Astrocyte (in vitro differentiated cells and primary cell): ENCODE measurements around the gene C5. TPM values are rescaled to one million over a fixed set of nuclear protein-coding genes. Genes with fewer than 3 reads are reported as not detected.

Experiments used
- DNase-seq: peaks from one replicate; pipeline ENCODE4 v3.0.0-alpha.2; 2010; ENCODE audit warnings: low read depth
- FAIRE-seq: peaks from 2 replicates; lab custom pipeline; 2011; peaks lifted over from hg19 to GRCh38; lab: Jason Lieb, UNC
- H2AFZ ChIP-seq: 2 replicates; pipeline ENCODE4 v1.6.0; 2012; ENCODE audit warnings: low read depth, low read length, inconsistent platforms
- H3K27ac ChIP-seq: 2 replicates; pipeline ENCODE4 v1.5.1; 2011; ENCODE audit warnings: low read depth, low read length, inconsistent platforms
- H3K27me3 ChIP-seq: 2 replicates; pipeline ENCODE4 v1.6.0; 2011; ENCODE audit warnings: low read length, inconsistent platforms; ENCODE audit not compliant: insufficient read depth
- H3K36me3 ChIP-seq: 2 replicates; pipeline ENCODE4 v1.5.1; 2011; ENCODE audit warnings: low read length, inconsistent platforms; ENCODE audit not compliant: insufficient read depth
- H3K4me1 ChIP-seq: 2 replicates; pipeline ENCODE4 v1.5.1; 2011; ENCODE audit warnings: low read length, inconsistent platforms; ENCODE audit not compliant: insufficient read depth
- H3K4me2 ChIP-seq: 2 replicates; pipeline ENCODE4 v1.6.0; 2012; ENCODE audit warnings: low read length, inconsistent platforms
- H3K4me3 ChIP-seq: 2 replicates; pipeline ENCODE4 v1.5.1; 2011; ENCODE audit warnings: low read depth, mild to moderate bottlenecking, low read length, inconsistent platforms; ENCODE audit not compliant: insufficient read depth
- H3K79me2 ChIP-seq: 2 replicates; pipeline ENCODE4 v1.6.0; 2012; ENCODE audit warnings: mild to moderate bottlenecking, low read length, inconsistent platforms; ENCODE audit not compliant: insufficient read depth
- H3K9ac ChIP-seq: 2 replicates; pipeline ENCODE4 v1.6.0; 2012; ENCODE audit warnings: mild to moderate bottlenecking, low read length, inconsistent platforms
- H3K9me3 ChIP-seq: 2 replicates; pipeline ENCODE4 v1.5.1; 2012; ENCODE audit warnings: low read depth, mild to moderate bottlenecking, low read length, inconsistent platforms; ENCODE audit not compliant: insufficient read depth
- H4K20me1 ChIP-seq: 2 replicates; pipeline ENCODE4 v1.6.0; 2012; ENCODE audit warnings: low read length, inconsistent platforms; ENCODE audit not compliant: insufficient read depth
- H3K27ac Mint-ChIP-seq: one replicate; pipeline ENCODE4 v1.8.0; 2021; ENCODE audit warnings: mild to moderate bottlenecking, mixed read lengths; ENCODE audit not compliant: unreplicated experiment
- H3K27me3 Mint-ChIP-seq: one replicate; pipeline ENCODE4 v1.8.0; 2021; ENCODE audit warnings: low read depth, mixed read lengths; ENCODE audit not compliant: unreplicated experiment
- H3K36me3 Mint-ChIP-seq: one replicate; pipeline ENCODE4 v1.8.0; 2021; ENCODE audit warnings: low read depth, mixed read lengths; ENCODE audit not compliant: unreplicated experiment
- H3K4me1 Mint-ChIP-seq: one replicate; pipeline ENCODE4 v1.8.0; 2021; ENCODE audit warnings: low read depth, mixed read lengths; ENCODE audit not compliant: unreplicated experiment
- H3K4me3 Mint-ChIP-seq: one replicate; pipeline ENCODE4 v1.8.0; 2021; ENCODE audit warnings: mild to moderate bottlenecking, moderate library complexity, mixed read lengths; ENCODE audit not compliant: unreplicated experiment
- H3K9me3 Mint-ChIP-seq: one replicate; pipeline ENCODE4 v1.8.0; 2021; ENCODE audit warnings: mild to moderate bottlenecking, mixed read lengths; ENCODE audit not compliant: unreplicated experiment
- CTCF ChIP-seq: IDR thresholded peaks from 2 replicates; pipeline ENCODE4 v1.5.1; 2011; ENCODE audit warnings: low read depth, mild to moderate bottlenecking, inconsistent platforms, low read length, moderate library complexity; ENCODE audit not compliant: insufficient read depth
- EZH2 ChIP-seq: IDR thresholded peaks from 2 replicates; pipeline ENCODE4 v1.6.1; 2012; ENCODE audit warnings: mild to moderate bottlenecking, low read length, inconsistent platforms; ENCODE audit not compliant: insufficient read depth
- total RNA-seq: library from RNA; stranded (reverse); gene quantifications from 2 replicates; pipeline ENCODE4 v1.2.1, GENCODE V29; 2021

The C5 gene
- total RNA-seq, 1 donor from 2014 or later: 1.1 TPM

DNA sequence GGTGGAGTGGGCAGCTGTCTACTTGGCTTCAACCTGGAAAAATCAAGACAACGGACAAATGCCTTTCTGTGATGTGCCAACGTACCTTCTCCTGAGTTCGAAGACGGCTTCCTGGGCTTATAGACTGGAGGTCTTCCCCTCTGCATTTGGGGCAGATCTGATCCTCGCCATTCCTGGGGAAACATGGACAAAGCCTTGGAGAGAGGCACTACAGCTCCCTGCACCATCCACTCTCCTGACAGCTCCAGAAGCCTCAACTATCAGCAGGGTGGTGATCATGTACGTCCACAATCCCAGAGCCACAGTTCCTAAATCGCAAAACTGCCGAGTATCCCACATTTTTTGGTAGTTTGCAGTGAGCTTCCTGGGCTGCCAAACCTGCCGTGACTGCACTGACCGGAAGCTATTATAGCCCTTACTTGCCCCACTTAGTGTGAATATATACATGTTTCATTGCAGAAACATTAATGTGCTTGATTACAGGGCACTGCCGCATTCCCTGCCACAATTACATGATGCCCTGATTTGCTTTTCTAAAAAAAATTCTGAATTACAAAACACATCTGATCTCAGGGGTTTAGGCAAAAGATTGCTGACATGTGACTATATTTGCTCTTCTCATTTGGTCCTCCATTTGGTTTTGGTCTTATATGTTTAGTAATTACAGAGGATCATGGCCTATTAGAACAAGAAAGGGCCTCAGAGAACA is 126.3 kb downstream of the C5 start:
- Histone ChIP-seq H2AFZ (no peak overlapping the region), H3K36me3 (no peaks in the 10 kb centered on the region), H3K9ac (no peak overlapping the region), H4K20me1 (no peaks in the 10 kb centered on the region), H3K79me2 (no peaks in the 10 kb centered on the region), H3K27me3 (no peaks in the 10 kb centered on the region), H3K4me2 (no peak overlapping the region), H3K4me1 (peaks cover 30% of the 10 kb centered on the region), H3K9me3 (no peaks in the 10 kb centered on the region), H3K4me3 (no peak overlapping the region), H3K27ac (no peak overlapping the region)
- peaks cover 28% of the 10 kb centered on the region for H3K4me1 Mint-ChIP-seq
- H3K9me3 Mint-ChIP-seq: no peaks in the 10 kb centered on the region
- DNase-seq (no peak), FAIRE-seq (no peak)
- H3K27ac Mint-ChIP-seq: no peak overlapping the region
- H3K36me3 Mint-ChIP-seq: no peaks in the 10 kb centered on the region
- H3K27me3 Mint-ChIP-seq: no peaks in the 10 kb centered on the region
- no peak for TF ChIP-seq CTCF
- TF ChIP-seq EZH2: no peak
- no peak overlapping the region for H3K4me3 Mint-ChIP-seq

DNA sequence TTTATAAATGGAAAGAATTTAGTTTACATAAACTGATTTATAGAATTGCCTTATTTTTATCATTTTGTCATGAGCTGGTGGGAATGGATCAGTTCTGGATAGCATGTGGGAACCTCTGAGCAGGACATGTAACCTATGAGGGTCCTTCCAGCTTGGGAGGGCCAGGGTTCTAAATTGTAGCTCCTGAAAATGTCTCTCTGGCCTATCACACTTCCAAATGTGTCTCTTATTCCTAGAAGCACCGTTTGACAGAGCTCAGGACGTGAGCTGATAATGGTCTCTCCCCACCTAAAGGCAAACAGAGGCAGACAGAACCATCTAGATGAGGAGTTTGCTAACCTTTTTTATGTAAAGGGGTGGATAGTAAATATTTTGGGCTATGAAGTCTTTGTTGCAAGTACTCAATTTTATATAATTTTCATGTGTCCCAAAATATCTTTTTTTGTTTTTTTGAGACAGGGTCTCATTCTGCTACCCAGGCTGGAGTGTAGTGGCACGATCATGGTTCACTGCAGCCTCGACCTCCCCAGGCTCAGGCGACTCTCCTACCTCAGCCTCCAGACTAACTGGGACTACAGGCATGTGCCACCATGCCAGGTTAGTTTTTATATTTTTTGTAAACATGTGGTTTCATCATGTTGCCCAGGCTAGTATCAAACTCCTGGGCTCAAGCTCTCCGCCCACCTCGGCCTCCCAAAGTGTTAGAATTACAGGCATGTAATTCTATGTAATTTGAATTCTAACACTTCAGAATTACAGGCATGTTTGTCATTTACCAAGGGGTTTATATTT is 127.5 kb downstream of the C5 start:
- no peaks in the 10 kb centered on the region for H4K20me1 ChIP-seq
- H3K4me2 ChIP-seq: no peak overlapping the region
- H3K9me3 Mint-ChIP-seq: peaks cover 2% of the 10 kb centered on the region
- H3K27me3 Mint-ChIP-seq: no peaks in the 10 kb centered on the region
- no peak for TF ChIP-seq EZH2
- TF ChIP-seq CTCF: no peak
- no peaks in the 10 kb centered on the region for H3K36me3 ChIP-seq
- no peak overlapping the region for H3K9ac ChIP-seq
- FAIRE-seq (no peak), DNase-seq (no peak)
- no peak overlapping the region for H3K27ac ChIP-seq
- no peak overlapping the region for H3K4me3 ChIP-seq
- H3K4me1 ChIP-seq: peaks cover 24% of the 10 kb centered on the region
- no peaks in the 10 kb centered on the region for H3K36me3 Mint-ChIP-seq
- H3K79me2 ChIP-seq: no peaks in the 10 kb centered on the region
- no peak overlapping the region for H2AFZ ChIP-seq
- peaks cover 31% of the 10 kb centered on the region for H3K4me1 Mint-ChIP-seq
- no peak overlapping the region for H3K4me3 Mint-ChIP-seq
- H3K27ac Mint-ChIP-seq: no peak overlapping the region
- H3K9me3 ChIP-seq: no peaks in the 10 kb centered on the region
- H3K27me3 ChIP-seq: no peaks in the 10 kb centered on the region
